Activated effector memory CD4-positive, alpha-beta T cell treated with anti-CD3 and anti-CD28 coated beads, Interleukin-2, amount 50 U/mL, for 16 hours (primary cell): ENCODE data around the gene SPP1.
"Not testable (repeated sequence)": the region's sequence is repeated elsewhere in the genome, so short reads cannot be mapped to it uniquely, and the experiment has no call there.

Source experiments
- DNase-seq: peaks from one replicate; pipeline ENCODE4 v3.0.0-alpha.2; 2020

SPP1 gene

DNA sequence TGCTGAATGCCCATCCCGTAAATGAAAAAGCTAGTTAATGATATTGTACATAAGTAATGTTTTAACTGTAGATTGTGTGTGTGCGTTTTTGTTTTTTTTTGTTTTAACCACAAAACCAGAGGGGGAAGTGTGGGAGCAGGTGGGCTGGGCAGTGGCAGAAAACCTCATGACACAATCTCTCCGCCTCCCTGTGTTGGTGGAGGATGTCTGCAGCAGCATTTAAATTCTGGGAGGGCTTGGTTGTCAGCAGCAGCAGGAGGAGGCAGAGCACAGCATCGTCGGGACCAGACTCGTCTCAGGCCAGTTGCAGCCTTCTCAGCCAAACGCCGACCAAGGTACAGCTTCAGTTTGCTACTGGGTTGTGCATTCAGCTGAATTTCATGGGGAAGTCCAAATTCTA lies at the start of gene SPP1:
Gene SPP1 (plus strand): TSS at position 249 of the 400 bp plus-strand sequence. CDS start 1,182 bp downstream, outside the sequence.
- no peak for DNase-seq

DNA sequence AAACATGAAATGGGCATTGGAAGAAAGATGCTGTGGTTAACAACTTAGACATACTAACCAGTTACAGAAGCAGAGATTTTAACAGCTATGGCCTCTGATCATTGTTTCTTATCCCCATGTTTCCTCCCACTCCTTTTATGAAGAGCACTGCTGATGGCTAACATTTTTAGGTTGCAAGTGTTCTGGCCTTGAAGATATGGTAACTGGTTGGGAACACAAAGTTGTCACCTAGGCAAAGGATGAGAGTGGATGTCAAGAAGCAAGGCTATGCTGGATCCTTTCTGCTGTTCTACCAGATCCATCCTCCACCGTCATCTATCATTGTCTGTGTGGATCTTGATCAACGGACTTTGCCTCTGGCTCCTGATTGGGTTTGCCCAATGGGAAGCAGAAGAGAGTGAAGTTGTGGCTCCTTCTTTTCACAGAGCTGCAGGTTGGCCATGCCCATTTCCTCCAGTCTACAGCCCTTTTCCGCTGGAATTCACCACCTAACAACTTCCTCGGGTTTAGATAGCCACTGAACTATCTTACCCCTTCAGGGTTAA lies 48.9 kb upstream of the SPP1 start:
- no peak for DNase-seq

DNA sequence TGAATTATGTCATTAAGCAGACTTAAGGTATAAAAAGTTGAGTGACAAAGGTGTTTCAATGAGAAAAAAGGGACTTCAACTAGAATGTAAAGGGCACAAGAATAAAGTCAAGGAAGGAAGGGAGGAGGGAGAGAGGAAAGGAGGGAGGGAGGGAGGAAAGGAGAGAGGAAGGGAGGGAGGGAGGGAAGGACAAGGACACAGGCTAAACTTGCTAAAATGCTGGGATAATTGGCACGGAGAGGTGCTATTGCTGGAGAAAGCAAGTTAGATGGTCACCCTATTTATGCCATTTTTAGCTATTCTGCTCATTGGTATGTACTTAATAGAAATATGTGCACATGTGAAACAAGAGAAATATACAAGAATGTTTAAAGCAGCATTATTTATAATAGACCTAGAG lies 44.9 kb upstream of the SPP1 start:
- DNase-seq, result no peak

GRCh38 chr4:87931932-87932331 lies 43.6 kb upstream of the SPP1 start:
- DNase-seq, result no peak

DNA sequence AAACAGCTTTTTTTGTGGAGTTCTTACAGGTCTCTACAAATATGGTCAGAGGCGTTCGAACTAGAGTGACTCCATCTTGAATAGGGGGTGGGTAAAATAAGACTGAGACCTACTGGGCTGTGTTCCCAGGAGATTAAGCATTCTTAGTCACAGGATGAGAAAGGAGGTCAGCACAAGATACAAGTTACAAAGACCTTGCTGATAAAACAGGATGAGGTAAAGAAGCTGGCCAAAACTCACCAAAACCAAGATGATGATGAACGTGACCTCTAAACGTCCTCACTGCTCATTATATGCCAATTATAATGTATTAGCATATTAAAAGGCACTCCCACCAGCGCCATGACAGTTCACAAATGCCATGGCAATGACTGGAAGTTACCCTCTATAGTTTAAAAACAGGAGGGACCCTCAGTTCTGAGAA lies 42.8 kb upstream of the SPP1 start:
- DNase-seq, result no peak

DNA sequence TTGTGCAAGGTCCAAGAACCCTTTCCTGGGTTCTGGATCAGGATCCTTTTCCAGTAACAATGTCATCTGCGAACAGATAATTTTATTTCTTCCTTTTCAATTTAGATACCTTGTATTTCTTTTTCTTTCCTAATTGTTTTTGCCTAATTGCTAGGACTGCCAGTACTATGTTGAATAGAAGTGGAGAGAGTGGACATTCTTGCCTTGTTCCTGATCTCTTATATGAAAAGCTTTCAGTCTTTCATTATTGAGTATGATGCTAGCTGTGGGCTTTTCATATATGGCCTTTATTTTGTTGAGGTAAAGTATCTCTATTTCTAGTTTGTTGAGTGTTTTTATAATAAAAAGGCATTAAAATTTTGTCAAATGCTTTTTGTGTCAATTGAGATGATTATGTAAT lies 42.2 kb upstream of the SPP1 start:
- DNase-seq, result no peak

DNA sequence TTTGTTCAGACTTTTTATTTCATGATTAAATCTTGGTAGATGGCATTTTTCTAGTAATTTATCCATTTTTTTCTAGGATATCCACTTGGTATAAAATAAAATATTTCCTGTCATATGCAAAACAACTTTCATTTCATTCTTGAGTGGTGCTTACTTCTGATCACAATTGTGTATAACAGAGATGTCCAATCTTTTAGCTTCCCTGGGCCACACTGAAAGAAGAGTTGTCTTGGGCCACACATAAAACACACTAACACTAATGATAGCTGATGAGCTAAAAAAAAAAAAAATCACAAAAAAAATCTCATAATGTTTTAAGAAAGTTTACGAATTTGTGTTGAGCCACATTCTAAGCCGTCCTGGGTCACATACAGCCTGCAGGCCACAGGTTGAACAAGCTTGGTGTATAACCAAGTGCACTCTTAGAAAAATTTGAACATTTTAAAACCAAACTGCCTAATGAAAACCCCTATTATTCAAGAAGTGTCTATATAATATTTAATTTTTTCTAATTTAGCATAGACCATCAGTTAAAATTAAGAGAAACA lies 41.3 kb upstream of the SPP1 start:
- no peak for DNase-seq

DNA sequence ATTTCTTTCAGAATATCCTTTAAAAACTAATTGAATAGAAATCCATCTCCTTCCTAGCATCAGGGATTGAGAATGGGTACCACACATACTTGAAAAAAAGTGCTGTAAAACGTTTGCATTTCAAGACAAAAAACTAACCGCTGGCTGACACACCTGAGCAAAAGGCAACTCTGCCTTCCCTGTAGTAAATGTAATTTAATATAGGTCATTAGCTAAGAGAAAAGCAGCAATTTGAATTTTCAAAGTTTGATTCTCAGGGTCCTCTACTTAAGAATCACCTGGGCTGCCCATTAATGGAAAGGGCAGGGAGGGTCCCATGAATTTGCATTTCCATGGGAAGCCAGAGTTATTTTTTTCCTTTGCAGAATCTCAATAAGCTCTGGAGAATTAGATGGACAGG lies 40.5 kb upstream of the SPP1 start:
- no peak for DNase-seq

DNA sequence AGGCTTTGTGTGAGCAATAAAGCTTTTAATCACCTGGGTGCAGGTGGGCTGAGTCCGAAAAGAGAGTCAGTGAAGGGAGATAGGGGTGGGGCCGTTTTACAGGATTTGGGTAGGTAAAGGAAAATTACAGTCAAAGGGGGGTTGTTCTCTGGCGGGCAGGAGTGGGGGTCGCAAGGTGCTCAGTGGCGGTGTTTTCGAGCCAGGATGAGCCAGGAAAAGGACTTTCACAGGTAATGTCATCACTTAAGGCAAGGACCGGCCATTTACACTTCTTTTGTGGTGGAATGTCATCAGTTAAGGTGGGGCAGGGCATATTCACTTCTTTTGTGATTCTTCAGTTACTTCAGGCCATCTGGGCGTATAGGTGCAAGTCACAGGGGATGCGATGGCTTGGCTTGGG lies 39.6 kb upstream of the SPP1 start:
- not testable (repeated sequence) for DNase-seq

GRCh38 chr4:87937523-87937922 lies 38.0 kb upstream of the SPP1 start:
- no peak for DNase-seq

- no peak for DNase-seq
Measured at GRCh38 chr4:87938746-87939145, 36.8 kb upstream of the SPP1 start.

- DNase-seq, result no peak
Measured at GRCh38 chr4:87939978-87940690, 35.4 kb upstream of the SPP1 start.

GRCh38 chr4:87940809-87941208 lies 34.7 kb upstream of the SPP1 start:
- DNase-seq, result not testable (repeated sequence)

DNA sequence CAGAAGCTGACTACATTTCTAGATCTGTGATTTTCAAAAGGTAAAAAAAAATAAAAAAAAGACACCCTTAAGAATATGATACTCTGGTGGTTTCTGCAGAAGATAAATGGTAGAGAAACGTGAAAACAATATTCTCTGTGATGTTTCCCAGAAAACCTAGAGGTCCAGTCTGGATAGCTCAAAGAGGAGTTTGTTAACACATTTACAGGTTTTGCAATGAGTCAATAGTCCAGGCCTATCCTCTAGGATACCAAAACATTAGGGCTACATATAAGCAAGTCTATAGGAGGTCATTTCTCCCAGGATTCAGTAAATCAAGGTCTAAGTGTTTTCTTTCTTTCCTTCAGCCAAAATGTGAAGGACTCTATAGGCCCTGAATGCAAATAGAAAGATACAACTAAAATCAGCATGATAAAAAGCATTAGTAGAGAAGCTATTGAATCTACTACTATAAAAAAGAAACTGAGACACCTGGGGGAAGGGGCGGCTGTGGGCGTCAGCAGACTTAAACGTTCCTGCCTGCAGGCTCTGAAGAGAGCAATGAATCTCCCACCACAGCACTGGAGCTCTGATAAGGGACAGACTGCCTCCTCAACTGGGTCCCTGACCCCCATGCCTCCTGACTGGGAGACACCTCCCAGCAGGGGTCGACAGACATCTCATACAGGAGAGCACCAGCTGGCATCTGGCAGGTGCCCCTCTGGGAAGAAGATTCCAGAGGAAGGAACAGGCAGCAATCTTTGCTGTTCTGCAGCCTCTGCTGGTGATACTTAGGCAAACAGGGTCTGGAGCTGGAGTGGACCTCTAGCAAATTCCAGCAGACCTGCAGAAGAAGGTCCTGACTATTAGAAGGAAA lies 33.7 kb upstream of the SPP1 start:
- no peak for DNase-seq

DNA sequence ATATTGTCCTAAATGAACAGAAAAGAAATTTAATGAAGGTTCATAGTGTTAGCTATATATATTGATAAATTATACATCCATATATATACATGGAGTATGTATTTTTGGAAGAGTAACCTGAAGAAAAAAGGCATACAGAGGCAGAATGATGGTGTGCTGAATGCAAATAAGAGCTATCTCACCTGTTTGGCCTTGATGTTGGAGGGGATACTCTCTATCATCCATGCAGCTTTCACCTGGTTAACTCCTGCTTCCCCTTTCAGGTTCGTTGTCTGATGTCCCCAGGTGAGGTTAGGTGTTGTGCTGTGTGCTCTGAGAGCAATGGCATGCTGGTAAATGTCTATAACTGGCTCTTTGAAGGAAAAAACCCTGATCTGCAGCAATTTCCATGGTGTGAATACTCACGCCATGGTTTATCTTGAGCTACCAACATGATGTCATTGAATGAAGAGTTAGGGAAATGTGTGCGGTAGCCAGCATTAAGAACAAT lies 31.8 kb upstream of the SPP1 start:
- DNase-seq, result no peak

DNA sequence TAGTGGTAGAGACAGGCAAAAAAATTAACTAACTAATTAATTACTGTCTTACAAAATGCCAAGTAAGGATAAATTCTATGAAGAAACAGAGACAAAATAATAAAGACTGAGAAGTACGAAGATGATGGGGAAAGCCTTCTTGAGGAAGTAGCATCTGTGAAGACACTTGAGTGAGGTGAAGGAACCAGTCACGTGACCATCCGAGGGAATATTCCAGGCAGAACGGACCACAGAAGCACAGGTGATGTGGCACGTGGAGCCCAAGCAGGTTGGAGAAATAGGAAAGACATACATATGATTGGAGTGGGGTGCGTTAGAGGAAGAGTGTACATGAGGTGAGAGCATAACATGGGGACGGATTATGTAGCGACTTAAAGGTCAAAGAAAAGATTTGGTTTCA lies 30.5 kb upstream of the SPP1 start:
- no peak for DNase-seq

DNA sequence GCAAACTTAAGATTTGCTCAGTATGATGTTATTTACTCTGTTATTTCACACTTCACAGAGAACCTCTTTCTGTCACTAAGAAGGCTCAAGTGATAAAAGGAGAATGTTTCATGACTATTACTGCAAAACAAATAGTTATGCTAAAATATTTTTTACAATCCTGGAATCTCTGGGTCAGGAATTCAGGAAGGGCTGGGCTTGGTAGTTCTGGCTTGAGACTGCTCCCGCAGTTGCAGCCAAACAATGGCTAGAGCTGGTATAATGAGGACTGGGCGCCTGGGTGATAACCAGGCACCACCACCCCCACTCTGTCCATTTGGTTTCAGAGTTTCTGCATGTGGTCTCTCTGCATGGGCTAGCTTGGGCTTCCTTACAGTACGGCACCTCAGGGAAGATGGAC lies 28.7 kb upstream of the SPP1 start:
- DNase-seq, result no peak

GRCh38 chr4:87947381-87948160 lies 27.9 kb upstream of the SPP1 start:
- no peak for DNase-seq

DNA sequence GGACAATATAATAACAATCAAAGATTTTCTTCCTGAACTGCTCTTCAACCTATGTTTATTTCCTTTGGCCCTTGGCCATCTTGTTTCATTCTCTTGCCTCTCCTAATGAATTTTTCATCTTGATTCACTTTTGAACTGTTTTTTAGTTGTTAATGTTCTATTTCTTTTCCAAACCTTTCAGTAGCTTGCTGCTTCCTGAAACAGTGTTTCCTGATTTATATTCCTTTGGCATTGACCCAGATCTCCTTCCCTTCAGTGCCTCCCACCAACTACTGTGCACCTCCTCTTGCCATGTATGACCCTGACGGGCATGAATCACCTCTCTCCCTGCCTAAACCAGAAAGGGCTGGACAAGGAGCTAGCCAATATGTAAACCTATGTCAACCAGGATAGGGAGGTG lies 25.6 kb upstream of the SPP1 start:
- no peak for DNase-seq

GRCh38 chr4:87950493-87950892 lies 25.0 kb upstream of the SPP1 start:
- DNase-seq, result no peak

DNA sequence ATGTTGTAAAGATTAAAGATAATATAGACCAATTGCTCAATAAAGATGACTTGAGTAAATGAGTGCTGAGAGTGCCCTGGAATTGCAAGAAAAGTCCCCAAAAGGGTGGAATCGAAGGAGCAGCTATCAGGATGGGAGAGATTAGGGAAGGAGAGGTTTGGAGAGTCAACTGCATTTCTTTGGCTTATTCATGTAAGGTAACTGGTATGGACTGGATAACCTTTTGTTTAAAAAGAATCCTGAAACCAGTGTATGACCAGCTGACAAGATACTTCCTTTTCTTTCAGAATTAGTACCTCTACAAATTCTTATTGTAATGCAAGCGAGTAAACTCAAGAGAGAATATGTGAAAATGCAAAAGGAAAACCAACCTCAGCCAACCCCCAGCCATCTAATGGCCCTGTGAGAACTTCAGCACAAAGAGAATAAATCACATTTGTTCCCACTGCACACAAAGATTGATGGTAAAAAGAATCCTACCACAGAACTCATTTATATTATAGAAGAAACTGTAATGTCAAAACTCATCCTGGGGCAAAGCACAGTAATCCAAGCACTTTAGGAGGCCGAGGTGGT lies 24.5 kb upstream of the SPP1 start:
- no peak for DNase-seq

GRCh38 chr4:87953826-87954225 lies 21.7 kb upstream of the SPP1 start:
- no peak for DNase-seq
